ENCODE data around the gene MSH3.

MSH3 gene

DNA sequence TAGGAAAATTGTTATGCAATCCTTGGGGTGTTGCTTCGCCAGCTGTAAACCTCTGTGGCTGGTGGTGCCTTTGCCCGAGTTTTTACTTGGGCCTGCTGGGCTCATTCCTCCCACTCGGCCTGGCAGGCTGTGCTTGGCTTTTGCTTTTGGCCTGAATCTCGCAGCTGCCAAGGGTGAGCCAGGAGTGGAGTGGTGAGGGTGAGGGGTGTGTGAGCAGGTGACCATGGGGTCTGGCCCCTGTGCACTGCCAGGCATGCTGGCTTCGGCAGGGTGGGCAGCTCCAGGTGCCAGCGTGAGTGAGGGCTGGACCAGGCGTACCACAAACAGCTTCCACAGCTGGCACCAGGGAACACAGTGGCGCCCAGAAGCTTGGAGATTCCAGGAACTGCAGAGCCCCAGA lies 12.9 kb downstream of the MSH3 start:
- Mint-ChIP-seq H3K27ac (no peak overlapping the region), H3K36me3 (ENCODE audit: low read depth) (peaks cover 54% of the 10 kb centered on the region), H3K9me3 (no peaks in the 10 kb centered on the region)

DNA sequence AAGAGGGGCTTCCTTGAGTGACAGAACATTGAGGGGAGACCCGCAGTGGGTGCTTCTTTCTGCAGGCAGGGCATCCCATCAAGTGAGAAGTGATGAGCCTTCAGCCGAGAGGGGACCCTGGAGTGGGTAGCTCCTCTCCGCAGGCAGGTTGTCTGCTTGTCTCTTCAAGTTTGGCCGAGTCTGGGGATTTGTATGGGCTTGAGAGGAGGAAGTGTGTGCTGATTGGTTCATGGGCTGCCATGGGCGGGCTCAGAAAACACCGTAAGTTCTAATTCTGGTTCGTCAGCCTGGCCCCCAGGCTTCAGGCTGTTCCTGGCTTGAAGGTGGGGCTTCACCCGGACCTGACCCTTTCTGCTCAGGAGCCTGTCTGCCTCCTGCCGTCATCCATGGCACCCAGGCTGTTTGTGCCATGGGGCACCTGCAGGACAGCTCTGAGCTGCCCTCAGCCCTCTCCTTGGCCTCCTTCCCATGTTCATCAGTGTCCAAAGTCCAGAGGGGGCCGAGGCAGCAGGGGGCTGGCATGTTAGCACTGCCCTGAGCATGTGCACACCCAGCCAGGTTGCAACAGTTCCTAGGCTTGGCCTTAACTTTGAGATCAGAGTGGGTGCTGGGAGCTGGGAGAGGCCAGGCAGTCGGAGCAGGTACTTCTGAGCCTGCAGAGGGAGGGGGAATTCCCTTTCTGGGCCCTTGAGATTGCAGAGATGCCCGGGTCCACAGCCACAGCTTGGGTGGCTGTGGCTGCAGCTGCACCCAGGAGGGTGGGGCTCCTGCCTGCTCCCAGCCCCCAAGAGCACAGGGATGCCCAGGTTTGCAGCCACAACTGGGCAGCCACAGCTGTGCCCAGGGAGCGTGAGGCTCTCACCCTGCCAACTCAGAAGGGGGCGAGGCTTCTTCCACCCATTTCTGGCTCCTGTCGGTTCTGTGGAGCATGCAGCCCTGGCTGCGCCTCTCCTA lies 13.8 kb downstream of the MSH3 start:
- Mint-ChIP-seq H3K9me3 (no peaks in the 10 kb centered on the region), H3K36me3 (ENCODE audit: low read depth) (peaks cover 52% of the 10 kb centered on the region), H3K4me3 (no peak overlapping the region), H3K27ac (no peak overlapping the region), H3K4me1 (ENCODE audit: low read depth) (peaks cover 10% of the 10 kb centered on the region), H3K27me3 (ENCODE audit: low read depth) (no peaks in the 10 kb centered on the region)
- no peak for DNase-seq (ENCODE audit: low spot score)

More for the DNA sequence above, 12.9 kb downstream of the MSH3 start:
- H3K27me3 Mint-ChIP-seq (ENCODE audit: low read depth) = no peaks in the 10 kb centered on the region
- H3K4me3 Mint-ChIP-seq = no peak overlapping the region
- H3K4me1 Mint-ChIP-seq (ENCODE audit: low read depth) = peaks cover 9% of the 10 kb centered on the region
- no peak for DNase-seq (ENCODE audit: low spot score)

DNA sequence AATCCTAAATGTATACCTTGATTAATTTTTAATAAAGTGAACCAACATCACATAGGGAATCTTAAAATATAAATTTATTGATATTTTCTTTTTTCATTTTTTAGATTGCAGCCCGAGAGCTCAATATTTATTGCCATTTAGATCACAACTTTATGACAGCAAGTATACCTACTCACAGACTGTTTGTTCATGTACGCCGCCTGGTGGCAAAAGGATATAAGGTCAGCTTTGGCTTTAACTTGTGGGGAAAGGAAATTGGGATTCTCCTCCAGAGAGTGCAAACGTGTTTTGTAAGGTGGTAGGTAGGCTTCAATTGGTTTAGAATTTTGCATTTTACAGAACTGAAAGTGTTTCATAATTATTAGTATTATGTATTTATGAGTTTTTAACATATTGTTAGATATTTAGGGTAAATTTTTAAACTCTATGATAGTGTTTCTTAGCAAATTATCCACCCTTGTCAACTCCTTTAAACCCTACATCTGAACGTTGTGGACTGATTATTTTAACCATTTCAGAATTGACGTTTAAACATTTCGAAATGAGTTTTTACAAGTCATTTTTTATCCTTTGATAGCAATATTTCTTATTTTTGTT lies 17.8 kb downstream of the MSH3 start:
- H3K36me3 Mint-ChIP-seq (ENCODE audit: low read depth) = peaks cover 41% of the 10 kb centered on the region
- peaks cover 6% of the 10 kb centered on the region for H3K4me1 Mint-ChIP-seq (ENCODE audit: low read depth)
- H3K9me3 Mint-ChIP-seq = no peaks in the 10 kb centered on the region
- no peak overlapping the region for H3K27ac Mint-ChIP-seq
- H3K4me3 Mint-ChIP-seq = no peak overlapping the region
- no peaks in the 10 kb centered on the region for H3K27me3 Mint-ChIP-seq (ENCODE audit: low read depth)
- peak; percentile 44 for DNase-seq (ENCODE audit: low spot score)

DNA sequence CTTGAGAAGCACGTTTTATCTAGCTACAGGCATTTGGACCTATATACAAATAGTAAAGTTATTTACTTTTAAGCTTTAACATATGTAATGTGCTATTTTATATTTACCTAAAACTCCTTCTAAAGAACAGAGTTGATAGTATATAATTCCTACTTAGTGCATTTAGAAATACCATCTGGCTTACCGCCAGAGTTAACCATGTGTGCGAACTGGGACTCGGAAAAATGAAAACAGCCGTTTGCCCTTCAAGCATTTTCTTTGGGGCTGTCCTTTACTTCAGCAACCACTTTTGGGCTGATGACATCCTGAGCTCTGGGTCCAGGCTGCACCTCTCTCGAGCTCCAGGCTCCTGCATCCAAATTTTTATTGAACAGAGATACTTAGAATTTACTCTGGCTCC lies 22.3 kb downstream of the MSH3 start:
- Mint-ChIP-seq H3K4me1 (ENCODE audit: low read depth) (peaks cover 3% of the 10 kb centered on the region), H3K9me3 (no peaks in the 10 kb centered on the region), H3K4me3 (no peak overlapping the region), H3K27ac (no peak overlapping the region), H3K27me3 (ENCODE audit: low read depth) (no peaks in the 10 kb centered on the region), H3K36me3 (ENCODE audit: low read depth) (peaks cover 33% of the 10 kb centered on the region)
- no peak for DNase-seq (ENCODE audit: low spot score)

DNA sequence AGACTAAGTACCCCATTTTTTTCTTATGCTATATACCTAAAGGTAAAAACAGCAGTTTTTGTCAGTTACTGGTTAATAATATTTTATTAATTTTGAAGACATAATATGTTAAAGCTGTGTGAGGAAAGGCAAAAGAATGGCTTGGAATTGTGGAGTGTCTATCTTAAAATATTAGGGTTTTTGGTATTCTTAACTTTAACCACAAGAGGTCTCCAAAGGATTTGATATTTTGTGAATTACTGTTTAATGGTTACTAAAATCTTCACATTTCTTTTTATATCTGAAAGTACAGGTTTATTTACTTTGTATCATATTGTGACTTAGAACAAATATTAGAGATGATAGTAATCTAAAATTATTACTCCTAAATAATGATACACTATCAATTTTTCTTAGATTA lies 32.3 kb downstream of the MSH3 start:
- H3K9me3 Mint-ChIP-seq = no peaks in the 10 kb centered on the region
- H3K27me3 Mint-ChIP-seq (ENCODE audit: low read depth) = no peaks in the 10 kb centered on the region
- DNase-seq (ENCODE audit: low spot score) = no peak
- H3K4me3 Mint-ChIP-seq = no peak overlapping the region
- H3K4me1 Mint-ChIP-seq (ENCODE audit: low read depth) = peaks cover 23% of the 10 kb centered on the region
- peaks cover 49% of the 10 kb centered on the region for H3K36me3 Mint-ChIP-seq (ENCODE audit: low read depth)
- H3K27ac Mint-ChIP-seq = no peak overlapping the region

DNA sequence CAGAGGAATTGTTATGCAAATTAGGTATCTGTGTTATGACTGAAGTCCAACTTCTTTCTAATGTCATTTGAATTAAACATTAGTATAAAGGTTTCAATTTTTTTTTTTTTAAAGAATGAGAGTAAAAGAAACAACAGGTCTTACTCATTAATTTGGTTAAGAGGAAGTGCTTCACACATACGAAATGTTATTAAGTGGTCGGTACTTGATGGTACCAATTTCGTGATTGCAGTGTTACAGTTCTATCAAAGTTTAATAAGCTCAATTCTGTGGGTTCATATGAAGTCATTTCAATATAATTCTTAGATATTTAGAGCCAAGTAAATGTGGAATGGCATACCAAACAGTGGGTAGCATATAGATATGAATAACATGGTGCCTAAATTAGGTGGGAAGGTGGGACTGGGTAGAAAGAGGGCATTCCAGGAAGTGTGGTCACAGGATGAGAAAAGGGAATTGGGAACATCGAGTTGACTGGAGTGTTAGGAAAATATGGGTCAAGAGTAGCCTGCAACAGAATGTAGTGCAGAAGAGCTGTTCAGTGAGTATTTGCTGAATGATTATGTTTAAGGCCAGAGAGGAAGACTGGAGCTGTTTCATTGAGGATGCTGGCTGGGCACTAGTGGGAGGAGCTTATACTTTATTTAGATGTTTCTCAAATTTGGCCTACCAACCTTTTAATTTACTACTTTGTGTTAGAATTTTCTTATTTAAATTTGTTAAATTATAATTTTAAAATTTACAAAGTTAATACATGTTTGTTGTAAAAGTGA lies 34.4 kb downstream of the MSH3 start:
- Mint-ChIP-seq H3K4me1 (ENCODE audit: low read depth) (peaks cover 24% of the 10 kb centered on the region), H3K27ac (no peak overlapping the region), H3K9me3 (no peaks in the 10 kb centered on the region), H3K36me3 (ENCODE audit: low read depth) (peaks cover 34% of the 10 kb centered on the region), H3K4me3 (no peak overlapping the region), H3K27me3 (ENCODE audit: low read depth) (no peaks in the 10 kb centered on the region)
- DNase-seq (ENCODE audit: low spot score) = no peak

DNA sequence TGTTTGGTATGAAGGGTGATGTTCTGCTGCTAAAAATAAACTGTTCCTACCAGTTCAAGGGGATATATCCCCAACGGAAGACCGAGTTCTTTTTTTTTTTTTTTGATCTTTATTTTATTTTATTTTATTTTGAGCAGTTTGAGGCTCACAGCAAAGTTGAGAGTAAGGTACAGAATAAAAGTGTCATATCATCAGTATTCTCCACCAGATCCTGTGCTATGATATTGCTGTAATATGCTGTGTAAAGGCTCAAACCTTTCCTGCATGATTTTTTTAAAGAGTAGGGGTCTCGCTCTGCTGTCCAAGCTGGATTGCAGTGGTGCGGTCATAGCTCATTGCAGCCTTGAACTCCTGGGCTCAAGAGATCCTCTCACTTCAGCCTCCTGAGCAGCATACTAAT lies 35.2 kb downstream of the MSH3 start:
- Mint-ChIP-seq H3K36me3 (ENCODE audit: low read depth) (peaks cover 29% of the 10 kb centered on the region), H3K4me3 (no peak overlapping the region), H3K27me3 (ENCODE audit: low read depth) (no peaks in the 10 kb centered on the region), H3K9me3 (no peaks in the 10 kb centered on the region), H3K4me1 (ENCODE audit: low read depth) (peaks cover 26% of the 10 kb centered on the region), H3K27ac (no peak overlapping the region)
- no peak for DNase-seq (ENCODE audit: low spot score)

DNA sequence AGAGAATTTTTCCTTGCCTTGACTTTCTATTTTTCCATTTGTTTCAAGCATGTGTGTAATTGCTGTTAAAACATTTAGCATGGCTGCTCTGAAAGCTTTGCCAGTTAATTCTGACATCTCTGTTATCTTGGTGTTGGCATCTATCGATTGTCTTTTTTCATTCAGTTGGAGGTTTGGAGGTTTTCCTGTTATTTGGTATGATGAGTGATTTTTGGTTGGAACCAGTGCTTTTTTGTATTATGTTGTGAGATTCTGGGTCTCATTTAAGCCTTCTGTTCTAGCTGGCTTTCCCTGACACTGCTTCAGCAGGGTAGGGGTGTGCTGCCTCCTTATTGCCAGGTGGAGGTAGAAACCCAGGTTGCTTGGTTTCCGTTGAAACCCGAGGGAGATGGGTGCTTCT lies 41.2 kb downstream of the MSH3 start:
- no peaks in the 10 kb centered on the region for H3K27me3 Mint-ChIP-seq (ENCODE audit: low read depth)
- peak overlapping the region; percentile 74 for H3K27ac Mint-ChIP-seq
- H3K36me3 Mint-ChIP-seq (ENCODE audit: low read depth) = peaks cover 24% of the 10 kb centered on the region
- H3K4me1 Mint-ChIP-seq (ENCODE audit: low read depth) = peaks cover 18% of the 10 kb centered on the region
- no peak for DNase-seq (ENCODE audit: low spot score)
- peak overlapping the region; percentile 24 for H3K4me3 Mint-ChIP-seq
- no peaks in the 10 kb centered on the region for H3K9me3 Mint-ChIP-seq

DNA sequence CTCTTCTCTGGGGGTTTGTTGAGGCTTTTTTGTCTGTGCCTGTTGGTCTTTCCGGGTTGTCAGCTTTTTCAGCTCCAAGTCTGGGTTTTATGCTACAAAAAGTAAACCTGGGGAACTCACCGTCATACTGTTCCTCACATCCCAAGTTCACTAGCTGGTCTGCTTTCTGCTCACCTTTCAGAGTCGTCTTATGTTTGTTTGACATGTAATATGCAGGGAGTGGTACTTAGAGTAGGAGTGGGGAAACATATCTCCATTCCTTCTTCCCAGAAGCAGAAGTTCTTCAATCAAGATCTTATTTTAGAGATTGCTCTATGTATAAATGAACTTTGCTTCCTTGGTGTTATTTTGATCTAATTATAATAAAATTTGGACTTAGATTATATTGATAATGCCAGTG lies 42.0 kb downstream of the MSH3 start:
- Mint-ChIP-seq H3K27ac (no peak overlapping the region), H3K9me3 (no peaks in the 10 kb centered on the region), H3K4me1 (ENCODE audit: low read depth) (peaks cover 19% of the 10 kb centered on the region), H3K4me3 (no peak overlapping the region), H3K36me3 (ENCODE audit: low read depth) (peaks cover 29% of the 10 kb centered on the region), H3K27me3 (ENCODE audit: low read depth) (no peaks in the 10 kb centered on the region)
- no peak for DNase-seq (ENCODE audit: low spot score)

DNA sequence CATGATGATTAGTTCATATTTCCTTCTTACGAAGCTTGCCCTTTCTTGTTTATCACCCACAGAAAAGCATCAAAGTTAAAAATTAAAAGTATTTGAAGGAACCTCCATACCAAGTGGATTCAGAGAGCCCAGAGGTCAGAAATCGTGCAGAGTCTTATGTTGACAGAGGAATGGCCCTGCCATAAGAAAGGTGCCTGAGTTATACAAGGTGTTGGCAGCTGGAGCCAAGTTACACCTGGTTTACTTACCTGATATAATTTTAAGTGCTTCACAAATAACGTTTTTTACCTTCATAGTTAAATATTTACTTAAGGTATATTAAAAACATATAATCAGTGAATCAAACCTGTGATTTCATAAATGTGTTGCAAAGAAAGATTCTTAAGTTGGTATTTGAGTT lies 42.6 kb downstream of the MSH3 start:
- H3K4me1 Mint-ChIP-seq (ENCODE audit: low read depth) = peaks cover 23% of the 10 kb centered on the region
- H3K36me3 Mint-ChIP-seq (ENCODE audit: low read depth) = peaks cover 33% of the 10 kb centered on the region
- DNase-seq (ENCODE audit: low spot score) = no peak
- H3K9me3 Mint-ChIP-seq = no peaks in the 10 kb centered on the region
- H3K27ac Mint-ChIP-seq = no peak overlapping the region
- no peaks in the 10 kb centered on the region for H3K27me3 Mint-ChIP-seq (ENCODE audit: low read depth)
- no peak overlapping the region for H3K4me3 Mint-ChIP-seq

DNA sequence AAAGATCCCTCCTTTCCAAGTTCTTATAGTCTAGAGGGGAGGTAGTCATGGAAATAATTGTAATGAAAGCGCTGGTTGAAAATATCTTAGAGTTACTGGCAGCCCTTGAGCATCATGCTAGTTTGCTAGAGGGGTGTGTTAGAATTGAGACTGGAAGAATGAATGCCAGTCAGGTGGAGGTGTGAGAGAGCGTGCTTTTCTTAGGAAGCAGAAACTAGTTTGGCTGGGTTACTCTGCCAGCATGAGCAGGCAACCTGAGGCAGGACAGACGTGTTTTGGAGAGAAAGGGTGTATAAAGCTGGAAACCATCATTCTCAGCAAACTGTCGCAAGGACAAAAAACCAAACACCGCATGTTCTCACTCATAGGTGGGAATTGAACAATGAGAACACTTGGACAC lies 43.9 kb downstream of the MSH3 start:
- no peak overlapping the region for H3K27ac Mint-ChIP-seq
- H3K4me3 Mint-ChIP-seq = no peak overlapping the region
- no peaks in the 10 kb centered on the region for H3K9me3 Mint-ChIP-seq
- H3K4me1 Mint-ChIP-seq (ENCODE audit: low read depth) = peaks cover 24% of the 10 kb centered on the region
- DNase-seq (ENCODE audit: low spot score) = no peak
- H3K27me3 Mint-ChIP-seq (ENCODE audit: low read depth) = no peaks in the 10 kb centered on the region
- H3K36me3 Mint-ChIP-seq (ENCODE audit: low read depth) = peaks cover 33% of the 10 kb centered on the region

DNA sequence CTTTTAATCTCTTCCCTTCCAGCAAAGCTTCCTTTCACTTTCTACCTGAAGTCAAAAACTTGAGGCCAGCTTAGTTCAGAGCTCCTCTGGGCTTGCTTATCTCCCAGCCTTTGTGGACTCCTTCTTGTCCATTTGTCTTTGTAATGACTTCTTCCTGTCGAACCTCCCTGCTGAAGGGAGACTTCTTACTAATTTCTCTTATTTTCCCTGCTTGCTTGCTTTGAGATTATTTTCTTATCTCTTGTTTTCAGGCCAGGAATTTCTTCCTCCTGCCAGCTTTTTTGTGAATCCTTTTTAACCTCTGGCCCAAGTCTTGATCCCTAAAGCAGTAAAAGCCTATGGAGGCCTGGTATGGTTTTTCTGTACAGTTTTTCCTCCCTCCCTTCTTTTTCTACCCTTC lies 47.1 kb downstream of the MSH3 start:
- no peaks in the 10 kb centered on the region for H3K9me3 Mint-ChIP-seq
- H3K27me3 Mint-ChIP-seq (ENCODE audit: low read depth) = no peaks in the 10 kb centered on the region
- no peak overlapping the region for H3K4me3 Mint-ChIP-seq
- H3K27ac Mint-ChIP-seq = peak overlapping the region; percentile 17
- DNase-seq (ENCODE audit: low spot score) = no peak
- H3K36me3 Mint-ChIP-seq (ENCODE audit: low read depth) = peaks cover 33% of the 10 kb centered on the region
- peaks cover 17% of the 10 kb centered on the region for H3K4me1 Mint-ChIP-seq (ENCODE audit: low read depth)

DNA sequence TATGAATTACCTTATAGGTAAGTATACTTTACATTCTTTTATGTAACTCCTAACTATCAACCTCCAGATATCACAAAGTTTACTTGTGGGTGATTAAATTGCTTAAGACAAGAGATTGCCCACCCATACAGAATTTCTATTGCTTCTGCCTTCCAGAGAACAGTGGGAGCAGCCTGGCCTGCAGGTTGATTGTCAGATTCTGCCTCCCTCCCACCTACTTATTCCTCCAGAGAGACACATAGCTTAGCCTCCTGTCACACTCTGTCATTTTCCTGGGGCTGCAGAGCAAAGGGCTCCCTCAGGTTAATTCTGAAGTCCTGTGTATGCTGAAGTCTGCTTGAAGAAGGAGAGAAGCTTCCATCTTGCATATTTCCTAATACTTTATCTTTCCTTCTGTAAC lies 48.8 kb downstream of the MSH3 start:
- no peak for DNase-seq (ENCODE audit: low spot score)
- Mint-ChIP-seq H3K27me3 (ENCODE audit: low read depth) (no peaks in the 10 kb centered on the region), H3K4me1 (ENCODE audit: low read depth) (peaks cover 17% of the 10 kb centered on the region), H3K4me3 (no peak overlapping the region), H3K27ac (no peak overlapping the region), H3K9me3 (no peaks in the 10 kb centered on the region), H3K36me3 (ENCODE audit: low read depth) (peaks cover 32% of the 10 kb centered on the region)

DNA sequence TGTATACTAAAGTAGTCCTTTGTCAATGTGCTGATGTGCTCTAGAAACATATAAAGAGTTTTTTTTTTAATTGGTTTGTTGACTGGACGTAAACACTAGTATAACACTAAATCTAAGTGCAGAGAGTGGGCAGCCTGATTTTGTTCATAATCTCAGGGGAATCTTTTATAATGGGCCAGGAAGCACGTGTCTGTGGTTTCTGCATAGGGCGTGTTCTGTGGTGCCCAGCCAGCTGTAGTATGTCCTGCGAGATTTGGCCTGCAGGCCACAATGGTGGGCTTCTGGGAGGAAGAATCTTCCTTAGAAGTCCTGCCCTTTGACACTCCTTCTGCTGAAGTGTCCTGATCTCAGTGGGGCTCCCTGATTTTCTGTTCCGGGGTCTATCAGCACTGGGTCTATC lies 49.3 kb downstream of the MSH3 start:
- H3K36me3 Mint-ChIP-seq (ENCODE audit: low read depth) = peaks cover 33% of the 10 kb centered on the region
- no peak overlapping the region for H3K27ac Mint-ChIP-seq
- no peaks in the 10 kb centered on the region for H3K9me3 Mint-ChIP-seq
- no peak overlapping the region for H3K4me3 Mint-ChIP-seq
- peaks cover 17% of the 10 kb centered on the region for H3K4me1 Mint-ChIP-seq (ENCODE audit: low read depth)
- no peaks in the 10 kb centered on the region for H3K27me3 Mint-ChIP-seq (ENCODE audit: low read depth)
- DNase-seq (ENCODE audit: low spot score) = no peak

Data from T-helper 2 cell treated with Interferon-gamma antibody and Interleukin-4, amounts not matched to agents 5 μg/mL and 100 μg/mL, for 36 hours (primary cell).